T-cell (primary cell): ENCODE data around the gene DOK5. TPM values are rescaled to one million over a fixed set of nuclear protein-coding genes. Genes with fewer than 3 reads are reported as not detected.

ENCODE experiments used
- ATAC-seq, 4 experiments: fragments of 200-7000 bp in 3 of 4; fragments of 150-1000 bp in 1 of 4; cut with Tn5 transposase; replicated peaks in 1 of 4; 1 replicate in 3 of 4; 2 replicates in 1 of 4; pipeline ENCODE4 v1.10.0; 2021; ENCODE audit warnings: moderate library complexity in 3 of 4, mild to moderate bottlenecking in 2 of 4, moderate number of reproducible peaks in 1 of 4
- CTCF ChIA-PET, 2 donors: fragments of 300-600 bp; sonication (Branson Sonifier 250); formaldehyde crosslinking; loops; one replicate each; lab custom pipeline; 2022; ENCODE audit warnings: antibody characterized with exemption in 2 of 2; lab: Charles Lee
- POLR2A ChIA-PET, 2 donors: fragments of 300-600 bp; sonication (Branson Sonifier 250); formaldehyde crosslinking; loops; one replicate each; lab custom pipeline; 2022; ENCODE audit warnings: antibody characterized with exemption in 2 of 2; lab: Charles Lee
- DNase-seq, 35 experiments: peaks; one replicate each; pipeline versions ENCODE4 v3.0.0 to v3.0.0-alpha.2; 2013 to 2023
- H3K27ac ChIP-seq: one replicate; pipeline ENCODE4 v1.5.1; 2013; ENCODE audit warnings: low read length
- H3K27me3 ChIP-seq, 2 experiments: replicated peaks in 1 of 2; 1 replicate in 1 of 2; 2 replicates in 1 of 2; pipeline versions ENCODE4 v1.6.1 to v1.7.0; 2013; ENCODE audit warnings: low read length in 1 of 2, mixed read lengths in 1 of 2; ENCODE audit not compliant: control insufficient read depth in 2 of 2, insufficient read depth in 2 of 2; ENCODE audit errors: extremely low read depth in 1 of 2
- H3K36me3 ChIP-seq, 2 donors: 1 replicate in 1 of 2; 2 replicates in 1 of 2; pipeline versions ENCODE4 v1.6.1 to v1.7.0; 2013; ENCODE audit warnings: low read length in 1 of 2; ENCODE audit not compliant: control insufficient read depth in 2 of 2, insufficient read depth in 1 of 2; ENCODE audit errors: extremely low read depth in 1 of 2
- H3K4me1 ChIP-seq, 2 experiments: 1 replicate in 1 of 2; 2 replicates in 1 of 2; pipeline versions ENCODE4 v1.6.1 to v1.7.0; 2013; ENCODE audit warnings: low read length in 2 of 2, mixed read lengths in 1 of 2; ENCODE audit not compliant: insufficient read depth in 2 of 2, control insufficient read depth in 1 of 2; ENCODE audit errors: extremely low read depth in 1 of 2
- H3K4me3 ChIP-seq, 2 donors: 1 replicate in 1 of 2; 2 replicates in 1 of 2; pipeline versions ENCODE4 v1.5.1 to v1.7.0; 2013; ENCODE audit warnings: mild to moderate bottlenecking in 2 of 2, low read length in 1 of 2, moderate library complexity in 1 of 2; ENCODE audit not compliant: control insufficient read depth in 1 of 2; ENCODE audit errors: extremely low read depth in 1 of 2
- H3K9me3 ChIP-seq: 2 replicates; pipeline ENCODE4 v1.7.0; 2013
- H3K27ac Mint-ChIP-seq, 2 donors: one replicate each; pipeline ENCODE4 v1.8.0; 2020 to 2021; ENCODE audit warnings: mild to moderate bottlenecking in 2 of 2, mixed read lengths in 2 of 2
- H3K27me3 Mint-ChIP-seq, 2 donors: one replicate each; pipeline ENCODE4 v1.8.0; 2021 to 2022; ENCODE audit warnings: mixed read lengths in 2 of 2
- H3K36me3 Mint-ChIP-seq: one replicate; pipeline ENCODE4 v1.8.0; 2021; ENCODE audit warnings: mixed read lengths
- H3K4me1 Mint-ChIP-seq, 3 donors: one replicate each; pipeline ENCODE4 v1.8.0; 2020 to 2022; ENCODE audit warnings: mixed read lengths in 3 of 3, mild to moderate bottlenecking in 1 of 3
- H3K4me3 Mint-ChIP-seq, 3 donors: one replicate each; pipeline ENCODE4 v1.8.0; 2020 to 2022; ENCODE audit warnings: mild to moderate bottlenecking in 3 of 3, mixed read lengths in 3 of 3, moderate library complexity in 3 of 3
- H3K9me3 Mint-ChIP-seq, 3 donors: one replicate each; pipeline ENCODE4 v1.8.0; 2020 to 2022; ENCODE audit warnings: mixed read lengths in 3 of 3
- WGBS: methylation state at CpG from one replicate; pipeline ENCODE4 v1.1.5; 2013; ENCODE audit warnings: missing lambda C conversion rate; ENCODE audit not compliant: insufficient coverage; 5-methylcytosine and 5-hydroxymethylcytosine counted together
- total RNA-seq, 35 experiments: library from RNA in 6 of 35; stranded (reverse) in 6 of 35; fragments of 120-200 nt in 1 of 35; gene quantifications; one replicate each; pipeline versions ENCODE4 v1.2.1 to v1.2.4 and lab custom pipeline; 2013 to 2026

DOK5 gene
- total RNA-seq, 5 donors from 2014 or later (not counting 1 experiment from before 2014, with no cell fraction given), result not detected

GRCh38 chr20:54688476-54688875 is 213.1 kb downstream of the DOK5 start:
- no peaks in the 10 kb centered on the region for H3K4me1 Mint-ChIP-seq
- H3K9me3 Mint-ChIP-seq, result no peaks in the 10 kb centered on the region
- ChIA-PET CTCF (no interaction called here), POLR2A (no interaction called here)
- no peak overlapping the region for H3K27ac ChIP-seq
- H3K27me3 ChIP-seq, result no peaks in the 10 kb centered on the region
- no peak overlapping the region for H3K4me3 ChIP-seq
- no peaks in the 10 kb centered on the region for H3K36me3 Mint-ChIP-seq
- peaks cover 10 to 19% of the 10 kb centered on the region in 2 donors for H3K27me3 Mint-ChIP-seq
- H3K4me1 ChIP-seq, result no peaks in the 10 kb centered on the region
- no peak overlapping the region for H3K4me3 Mint-ChIP-seq
- no peaks in the 10 kb centered on the region for H3K9me3 ChIP-seq
- no peak overlapping the region for H3K27ac Mint-ChIP-seq
- ATAC-seq, result no peak
- no peaks in the 10 kb centered on the region for H3K36me3 ChIP-seq
- DNase-seq, result no peak
- no CpG with 5 or more reads among the region's 1 CpG for WGBS

GRCh38 chr20:54690323-54690722 is 214.9 kb downstream of the DOK5 start:
- H3K9me3 Mint-ChIP-seq, result no peaks in the 10 kb centered on the region
- DNase-seq (no peak), ATAC-seq (no peak)
- H3K4me3 Mint-ChIP-seq, result no peak overlapping the region
- Histone ChIP-seq H3K27me3 (no peaks in the 10 kb centered on the region), H3K4me3 (no peak overlapping the region), H3K36me3 (no peaks in the 10 kb centered on the region), H3K27ac (no peak overlapping the region), H3K4me1 (no peaks in the 10 kb centered on the region), H3K9me3 (no peaks in the 10 kb centered on the region)
- no CpG with 5 or more reads among the region's 3 CpGs for WGBS
- ChIA-PET POLR2A (no interaction called here), CTCF (no interaction called here)
- no peak overlapping the region for H3K27ac Mint-ChIP-seq
- no peaks in the 10 kb centered on the region for H3K4me1 Mint-ChIP-seq
- H3K36me3 Mint-ChIP-seq, result no peaks in the 10 kb centered on the region
- peaks cover 5 to 9% of the 10 kb centered on the region in 2 donors for H3K27me3 Mint-ChIP-seq

GRCh38 chr20:54691327-54691726 is 215.9 kb downstream of the DOK5 start:
- Histone ChIP-seq H3K4me1 (no peaks in the 10 kb centered on the region), H3K4me3 (no peak overlapping the region), H3K27me3 (no peaks in the 10 kb centered on the region), H3K9me3 (no peaks in the 10 kb centered on the region), H3K36me3 (no peaks in the 10 kb centered on the region), H3K27ac (no peak overlapping the region)
- H3K4me3 Mint-ChIP-seq, result no peak overlapping the region
- H3K36me3 Mint-ChIP-seq, result no peaks in the 10 kb centered on the region
- ChIA-PET CTCF (no interaction called here), POLR2A (no interaction called here)
- ATAC-seq, result no peak
- H3K27ac Mint-ChIP-seq, result no peak overlapping the region
- H3K27me3 Mint-ChIP-seq, result peaks cover 1 to 12% of the 10 kb centered on the region in 2 donors
- no peak for DNase-seq
- WGBS, result 100% methylated on average over 2 of the region's 2 CpGs
- H3K4me1 Mint-ChIP-seq, result no peaks in the 10 kb centered on the region
- peaks cover 0 to 5% (median 0%) of the 10 kb centered on the region in 3 donors for H3K9me3 Mint-ChIP-seq

- no peak for DNase-seq
- no peak overlapping the region for H3K4me3 Mint-ChIP-seq
- CTCF ChIA-PET, result no interaction called here
Measured at GRCh38 chr20:54692168-54692887, 216.9 kb downstream of the DOK5 start.

GRCh38 chr20:54694516-54694915 is 219.1 kb downstream of the DOK5 start:
- ATAC-seq (no peak), DNase-seq (no peak)
- ChIA-PET POLR2A (no interaction called here), CTCF (no interaction called here)
- H3K27me3 ChIP-seq, result no peaks in the 10 kb centered on the region
- H3K9me3 Mint-ChIP-seq, result peaks cover 0 to 5% (median 0%) of the 10 kb centered on the region in 3 donors
- no peak overlapping the region for H3K27ac ChIP-seq
- no peak overlapping the region for H3K4me3 Mint-ChIP-seq
- no CpG with 5 or more reads among the region's 3 CpGs for WGBS
- no peaks in the 10 kb centered on the region for H3K4me1 Mint-ChIP-seq
- H3K36me3 ChIP-seq, result no peaks in the 10 kb centered on the region
- H3K4me3 ChIP-seq, result no peak overlapping the region
- no peaks in the 10 kb centered on the region for H3K4me1 ChIP-seq
- H3K27ac Mint-ChIP-seq, result no peak overlapping the region
- no peaks in the 10 kb centered on the region for H3K36me3 Mint-ChIP-seq
- H3K9me3 ChIP-seq, result no peaks in the 10 kb centered on the region
- peaks cover 1 to 12% of the 10 kb centered on the region in 2 donors for H3K27me3 Mint-ChIP-seq

More at GRCh38 chr20:54692168-54692887, 216.9 kb downstream of the DOK5 start:
- peaks cover 1 to 12% of the 10 kb centered on the region in 2 donors for H3K27me3 Mint-ChIP-seq
- no peaks in the 10 kb centered on the region for H3K4me1 Mint-ChIP-seq
- Histone ChIP-seq H3K4me1 (no peaks in the 10 kb centered on the region), H3K27me3 (no peaks in the 10 kb centered on the region), H3K4me3 (no peak overlapping the region), H3K36me3 (no peaks in the 10 kb centered on the region), H3K27ac (no peak overlapping the region), H3K9me3 (no peaks in the 10 kb centered on the region)
- no peak overlapping the region for H3K27ac Mint-ChIP-seq
- peaks cover 0 to 5% (median 0%) of the 10 kb centered on the region in 3 donors for H3K9me3 Mint-ChIP-seq
- no peaks in the 10 kb centered on the region for H3K36me3 Mint-ChIP-seq
- 100% methylated on average over 1 of the region's 4 CpGs for WGBS
- no peak for ATAC-seq
- POLR2A ChIA-PET, result no interaction called here

GRCh38 chr20:54698373-54698772 is 223.0 kb downstream of the DOK5 start:
- Mint-ChIP-seq H3K36me3 (no peaks in the 10 kb centered on the region), H3K27me3 (peaks cover under 1 to 14% of the 10 kb centered on the region in 2 donors), H3K9me3 (peaks cover 0 to 5% (median 0%) of the 10 kb centered on the region in 3 donors), H3K4me1 (no peaks in the 10 kb centered on the region), H3K27ac (no peak overlapping the region), H3K4me3 (no peak overlapping the region)
- Histone ChIP-seq H3K36me3 (no peaks in the 10 kb centered on the region), H3K27ac (no peak overlapping the region), H3K4me3 (no peak overlapping the region), H3K4me1 (no peaks in the 10 kb centered on the region), H3K27me3 (no peaks in the 10 kb centered on the region), H3K9me3 (no peaks in the 10 kb centered on the region)
- POLR2A ChIA-PET, result no interaction called here
- CTCF ChIA-PET, result no interaction called here
- DNase-seq, result no peak
- WGBS, result no CpG with 5 or more reads among the region's 1 CpG
- no peak for ATAC-seq
